Measurements from ENCODE around the gene TBC1D13.
"Not testable (repeated sequence)": the region's sequence is repeated elsewhere in the genome, so short reads cannot be mapped to it uniquely, and the experiment has no call there.

The TBC1D13 gene

GRCh38 chr9:128822407-128823042, 35.5 kb downstream of the TBC1D13 start:
- no peak for DNase-seq

GRCh38 chr9:128823362-128823902, 36.4 kb downstream of the TBC1D13 start:
- DNase-seq, result no peak

- DNase-seq, result no peak
Observed at GRCh38 chr9:128823903-128824406, 36.9 kb downstream of the TBC1D13 start.

- no peak for DNase-seq
Observed at GRCh38 chr9:128824911-128825310, 37.9 kb downstream of the TBC1D13 start.

- no peak for DNase-seq
Observed at GRCh38 chr9:128825923-128826700, 39.1 kb downstream of the TBC1D13 start.

- no peak for DNase-seq
Observed at GRCh38 chr9:128828267-128828666, 41.2 kb downstream of the TBC1D13 start.

- no peak for DNase-seq
Observed at GRCh38 chr9:128828719-128829452, 41.8 kb downstream of the TBC1D13 start.

GRCh38 chr9:128829477-128830251, 42.6 kb downstream of the TBC1D13 start, which contains the start of gene SPOUT1:
Gene SPOUT1 (minus strand): TSS chr9:128829794. CDS start chr9:128829780, 14 bp downstream.
- peak; percentile 67 to 94 for DNase-seq

- DNase-seq, result no peak
Observed at GRCh38 chr9:128833696-128834095, 46.6 kb downstream of the TBC1D13 start.

GRCh38 chr9:128835246-128836210, 48.5 kb downstream of the TBC1D13 start:
- no peak for DNase-seq

- no peak for DNase-seq
Observed at GRCh38 chr9:128836509-128837145, 49.6 kb downstream of the TBC1D13 start.

- DNase-seq, result no peak
Observed at GRCh38 chr9:128838338-128838737, 51.3 kb downstream of the TBC1D13 start.

GRCh38 chr9:128840524-128840923, 53.5 kb downstream of the TBC1D13 start:
- DNase-seq, result no peak

GRCh38 chr9:128841694-128842492, 54.8 kb downstream of the TBC1D13 start:
- no peak for DNase-seq

- DNase-seq, result not testable (repeated sequence)
Observed at GRCh38 chr9:128843171-128843570, 56.1 kb downstream of the TBC1D13 start.

GRCh38 chr9:128845186-128845931, 58.3 kb downstream of the TBC1D13 start:
- DNase-seq, result no peak

- DNase-seq, result no peak
Observed at GRCh38 chr9:128846680-128847030, 59.6 kb downstream of the TBC1D13 start.

GRCh38 chr9:128847803-128848202, 60.8 kb downstream of the TBC1D13 start:
- no peak for DNase-seq

- not testable (repeated sequence) for DNase-seq
Observed at GRCh38 chr9:128851024-128851423, 64.0 kb downstream of the TBC1D13 start.

All from bone marrow (tissue), 2 donors.